SJCRH30 (cell line): ENCODE measurements around the gene C1orf174. TPM values are rescaled to one million over a fixed set of nuclear protein-coding genes. Genes with fewer than 3 reads are reported as not detected.
A peak's percentile ranks its signal among the peaks of the same experiment; 100 is the strongest.

ENCODE experiments used
- DNase-seq, 2 experiments: peaks; one replicate each; pipeline ENCODE4 v3.0.0-alpha.2; 2015 to 2020
- H3K27ac ChIP-seq: fragments of 250-450 bp; sonication (Bioruptor Pico); 2 replicates; pipeline ENCODE4 v1.5.1; 2020; ENCODE audit warnings: mild to moderate bottlenecking, moderate library complexity
- H3K27me3 ChIP-seq: fragments of 250-450 bp; sonication (Bioruptor Pico); 2 replicates; pipeline ENCODE4 v1.5.1; 2020; ENCODE audit warnings: mild to moderate bottlenecking, moderate library complexity
- H3K36me3 ChIP-seq: fragments of 250-450 bp; sonication (Bioruptor Pico); 2 replicates; pipeline ENCODE4 v1.5.1; 2020; ENCODE audit warnings: mild to moderate bottlenecking, moderate library complexity
- H3K4me1 ChIP-seq: fragments of 250-450 bp; sonication (Bioruptor Pico); 2 replicates; pipeline ENCODE4 v1.5.1; 2020; ENCODE audit warnings: mild to moderate bottlenecking, moderate library complexity
- H3K4me3 ChIP-seq: fragments of 250-450 bp; sonication (Bioruptor Pico); 2 replicates; pipeline ENCODE4 v1.5.1; 2020; ENCODE audit warnings: mild to moderate bottlenecking, moderate library complexity
- H3K9me3 ChIP-seq: fragments of 250-450 bp; sonication (Bioruptor Pico); replicated peaks from 2 replicates; pipeline ENCODE4 v1.5.1; 2020; ENCODE audit warnings: mild to moderate bottlenecking, moderate library complexity
- total RNA-seq: library from RNA; depleted of rRNA; stranded (reverse); fragments of >200 nt; shearing (Covaris generic); gene quantifications from 2 replicates; pipeline ENCODE4 v1.2.3, GENCODE V29; 2014; rRNA removed

C1orf174 gene
- total RNA-seq: 55.0 and 59.2 TPM in 2 replicates

GRCh38 chr1:3900150-3900968 is at the start of gene C1orf174:
Gene C1orf174 (minus strand): TSS chr1:3900272. CDS start chr1:3900186, 86 bp downstream.
- peak within 1 kb of the TSS; percentile 79 for H3K4me3 ChIP-seq
- peaks cover 8% of the 10 kb centered on the region; the same call in 1 of the 2 replicates for H3K9me3 ChIP-seq
- peak; percentile 98 to 100 for DNase-seq
- peak within 1 kb of the TSS; percentile 96 for H3K27ac ChIP-seq
- H3K36me3 ChIP-seq: peaks cover 17% of the 10 kb centered on the region; the same call in 1 of the 2 replicates
- H3K27me3 ChIP-seq: no peaks in the 10 kb centered on the region
- peaks cover 25% of the 10 kb centered on the region for H3K4me1 ChIP-seq

GRCh38 chr1:3948344-3948743 is 48.3 kb upstream of the C1orf174 start:
- H3K36me3 ChIP-seq: no peaks in the 10 kb centered on the region
- H3K9me3 ChIP-seq: peaks cover 5% of the 10 kb centered on the region; the same call in 1 of the 2 replicates
- no peak overlapping the region for H3K27ac ChIP-seq
- no peak overlapping the region for H3K4me3 ChIP-seq
- peak; percentile 84 to 88 for DNase-seq
- no peaks in the 10 kb centered on the region for H3K27me3 ChIP-seq
- H3K4me1 ChIP-seq: peaks cover 40% of the 10 kb centered on the region

DNA sequence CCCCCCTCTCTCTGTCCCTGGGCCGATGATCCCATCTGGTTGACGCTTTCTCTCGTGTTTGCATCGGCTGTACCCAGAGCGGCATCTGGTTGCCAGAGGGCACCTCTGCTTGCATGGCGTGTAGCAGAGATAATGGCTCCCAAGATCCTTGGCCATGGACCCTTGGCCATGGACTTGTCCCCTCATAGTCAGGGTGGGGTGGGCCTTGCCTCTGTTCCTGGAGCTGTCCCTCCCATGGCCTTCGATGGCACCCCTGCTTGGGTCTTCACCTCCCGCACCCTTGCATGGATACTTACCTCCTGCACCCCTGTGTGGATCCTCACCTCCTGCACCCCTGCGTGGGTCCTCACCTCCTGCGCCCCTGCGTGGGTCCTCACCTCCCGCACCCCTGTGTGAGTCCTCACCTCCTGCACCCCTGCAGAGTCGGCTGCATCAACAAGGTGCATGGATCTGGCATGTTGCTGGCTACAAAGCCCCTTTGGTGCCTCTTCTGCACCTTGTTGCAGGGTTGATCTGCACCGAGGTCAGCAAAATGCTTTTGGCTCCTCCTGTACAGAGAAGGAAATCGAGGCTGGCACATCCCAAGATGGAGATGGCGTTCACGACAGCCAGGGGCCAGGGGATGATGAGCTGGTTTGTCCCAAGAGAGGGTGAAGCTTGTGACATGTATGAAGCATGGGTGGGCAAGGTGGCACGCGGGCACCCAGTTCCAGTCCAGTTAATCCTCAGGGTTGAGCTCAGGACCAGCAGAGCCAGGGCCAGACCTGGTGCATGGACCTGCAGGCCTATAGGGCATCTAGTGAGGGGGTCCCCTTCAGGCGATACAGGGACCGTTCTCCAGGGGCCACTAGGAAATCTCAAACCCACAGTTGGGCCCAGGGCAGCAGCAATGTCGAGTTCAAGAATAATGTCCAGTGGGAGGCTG is 46.1 kb upstream of the C1orf174 start:
- Histone ChIP-seq H3K27ac (no peak overlapping the region), H3K36me3 (no peaks in the 10 kb centered on the region), H3K4me3 (no peak overlapping the region), H3K4me1 (peaks cover 51% of the 10 kb centered on the region), H3K9me3 (peaks cover 5% of the 10 kb centered on the region; the same call in 1 of the 2 replicates), H3K27me3 (no peaks in the 10 kb centered on the region)
- DNase-seq: no peak

DNA sequence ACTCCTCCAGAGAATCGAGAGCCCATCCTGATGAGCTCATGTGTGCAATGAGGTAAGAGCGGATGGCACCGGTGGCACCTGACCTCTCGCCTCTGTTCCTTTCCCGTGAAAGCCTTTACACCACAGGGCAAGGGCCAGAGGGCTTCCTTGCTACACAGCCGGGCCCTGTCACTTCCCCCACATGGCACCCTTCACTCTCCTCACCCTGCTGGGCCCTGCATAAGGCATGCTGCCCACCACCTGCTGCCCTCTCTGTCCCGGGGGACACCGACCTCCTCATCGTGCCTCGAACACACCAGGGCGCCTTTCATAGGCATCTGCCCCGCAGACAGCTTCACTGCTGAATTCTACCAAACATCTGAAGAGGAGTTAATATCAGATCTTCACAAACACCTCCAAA is 45.1 kb upstream of the C1orf174 start:
- no peaks in the 10 kb centered on the region for H3K27me3 ChIP-seq
- DNase-seq: no peak
- H3K4me1 ChIP-seq: peaks cover 51% of the 10 kb centered on the region
- no peak overlapping the region for H3K4me3 ChIP-seq
- no peaks in the 10 kb centered on the region for H3K36me3 ChIP-seq
- H3K9me3 ChIP-seq: peaks cover 5% of the 10 kb centered on the region; the same call in 1 of the 2 replicates
- peak overlapping the region; percentile 84 for H3K27ac ChIP-seq

GRCh38 chr1:3944578-3945125 is 44.6 kb upstream of the C1orf174 start:
- H3K27ac ChIP-seq: peak overlapping the region; percentile 84
- H3K9me3 ChIP-seq: peaks cover 5% of the 10 kb centered on the region; the same call in 1 of the 2 replicates
- no peaks in the 10 kb centered on the region for H3K27me3 ChIP-seq
- peak overlapping the region; percentile 35 for H3K4me3 ChIP-seq
- no peaks in the 10 kb centered on the region for H3K36me3 ChIP-seq
- H3K4me1 ChIP-seq: peaks cover 51% of the 10 kb centered on the region
- no peak for DNase-seq

DNA sequence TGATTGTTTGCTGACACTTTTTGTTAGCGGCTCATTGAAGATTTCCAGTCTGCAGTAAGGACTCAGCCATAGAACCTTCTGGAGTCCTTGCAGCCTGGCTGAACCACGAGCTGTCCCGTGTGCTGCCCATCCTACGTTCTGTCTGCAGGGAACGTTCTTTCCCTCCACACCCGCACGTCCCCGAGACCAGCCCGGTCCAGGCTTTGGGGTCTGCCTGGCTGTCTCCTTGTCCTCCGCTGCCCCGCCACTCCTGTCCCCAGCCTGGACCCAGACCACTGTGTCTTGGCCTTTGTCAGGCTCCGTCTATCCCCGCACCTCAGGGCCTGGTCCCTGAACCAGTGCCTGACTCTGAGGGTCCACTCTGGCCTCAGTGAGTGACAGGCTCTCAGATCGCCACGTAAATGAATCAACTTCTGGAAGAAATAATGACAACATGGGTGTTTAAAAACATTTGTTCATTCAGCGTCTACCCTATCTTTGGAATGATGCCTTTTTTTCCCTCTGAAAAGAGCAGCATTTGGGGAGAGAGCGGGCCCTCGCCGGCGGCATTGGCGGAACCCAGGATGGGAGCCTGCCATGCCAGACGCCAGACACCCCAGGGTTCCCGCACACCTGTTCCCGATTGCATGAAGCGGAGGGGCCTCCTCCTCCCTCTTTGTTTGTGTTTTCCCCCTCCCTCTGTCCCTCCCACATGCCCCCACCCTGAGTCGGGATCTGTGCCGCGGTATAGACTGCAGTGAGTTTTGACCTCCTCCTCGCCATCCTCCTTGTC is 43.9 kb upstream of the C1orf174 start:
- no peaks in the 10 kb centered on the region for H3K36me3 ChIP-seq
- no peaks in the 10 kb centered on the region for H3K27me3 ChIP-seq
- H3K4me1 ChIP-seq: peaks cover 48% of the 10 kb centered on the region
- no peaks in the 10 kb centered on the region for H3K9me3 ChIP-seq
- peak overlapping the region; percentile 35 for H3K4me3 ChIP-seq
- DNase-seq: peak; percentile 77 to 83
- H3K27ac ChIP-seq: peak overlapping the region; percentile 84

GRCh38 chr1:3943123-3943431 is 43.0 kb upstream of the C1orf174 start:
- Histone ChIP-seq H3K27me3 (no peaks in the 10 kb centered on the region), H3K4me3 (no peak overlapping the region), H3K4me1 (peaks cover 39% of the 10 kb centered on the region), H3K27ac (no peak overlapping the region), H3K36me3 (no peaks in the 10 kb centered on the region), H3K9me3 (no peaks in the 10 kb centered on the region)
- peak in 1 of 2 experiments; percentile 50 for DNase-seq

DNA sequence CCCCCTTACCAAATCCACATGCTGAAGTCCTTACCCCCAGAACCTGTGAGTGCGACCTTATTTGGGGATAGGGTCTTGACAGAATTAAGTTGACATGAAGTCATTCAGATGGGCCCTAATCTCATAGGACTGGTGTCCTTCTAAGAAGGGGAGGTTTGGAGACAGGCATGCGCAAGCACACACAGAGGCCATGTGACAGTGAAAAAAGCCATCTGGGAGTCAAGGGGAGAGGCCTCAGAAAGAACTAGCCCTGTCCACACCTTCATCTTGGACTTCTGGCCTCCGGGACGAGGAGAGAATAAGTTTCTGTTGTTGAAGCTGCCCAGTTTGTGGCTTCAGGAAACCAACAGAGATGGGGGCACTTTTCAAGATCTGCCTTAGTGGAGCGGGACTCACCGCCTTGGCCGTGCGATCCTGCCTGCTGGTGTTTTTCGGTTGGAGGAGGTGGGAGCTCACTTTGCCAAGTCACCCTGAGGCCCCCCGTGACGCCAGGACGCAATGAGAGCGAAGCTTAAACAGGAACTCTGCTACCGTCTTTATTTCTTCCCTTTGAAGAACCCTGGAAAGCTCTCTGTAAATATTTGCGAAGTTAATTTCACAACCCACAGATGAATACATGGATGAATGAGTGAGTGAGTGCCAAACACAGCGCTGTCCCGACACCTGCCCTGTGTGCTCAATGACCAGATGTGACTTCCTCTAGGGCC is 42.5 kb upstream of the C1orf174 start:
- H3K36me3 ChIP-seq: no peaks in the 10 kb centered on the region
- DNase-seq: no peak
- H3K27me3 ChIP-seq: no peaks in the 10 kb centered on the region
- H3K27ac ChIP-seq: no peak overlapping the region
- no peak overlapping the region for H3K4me3 ChIP-seq
- peaks cover 35% of the 10 kb centered on the region for H3K4me1 ChIP-seq
- no peaks in the 10 kb centered on the region for H3K9me3 ChIP-seq

DNA sequence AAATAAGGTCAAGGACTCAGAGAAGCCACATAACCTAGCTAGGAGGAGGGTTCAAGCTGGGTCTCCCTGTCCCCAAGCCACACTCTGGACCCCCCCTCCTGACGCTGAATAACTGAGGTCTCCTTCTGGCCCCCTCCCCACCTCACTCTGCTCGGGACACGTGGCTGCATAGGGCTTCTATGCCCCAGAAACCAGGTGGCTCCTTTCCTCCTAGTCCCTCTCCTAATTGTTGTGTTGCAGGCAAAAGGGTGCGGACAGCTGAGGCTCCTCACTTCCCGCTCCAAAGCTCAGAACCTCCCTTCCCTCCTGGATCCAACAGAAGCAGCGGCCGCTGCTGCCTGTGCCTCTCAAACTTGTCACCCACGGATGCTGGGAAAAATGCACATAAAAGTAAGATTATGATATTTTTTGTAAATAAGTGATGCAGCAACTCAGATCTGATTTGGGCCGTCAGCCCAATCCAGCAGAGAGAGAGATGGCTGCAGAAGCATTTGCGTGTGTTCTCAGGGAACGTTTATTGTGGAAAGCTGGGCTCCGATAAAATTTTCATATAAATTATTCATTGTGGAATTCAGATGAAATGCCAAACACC is 40.8 kb upstream of the C1orf174 start:
- no peaks in the 10 kb centered on the region for H3K36me3 ChIP-seq
- no peak overlapping the region for H3K27ac ChIP-seq
- DNase-seq: no peak
- peaks cover 35% of the 10 kb centered on the region for H3K4me1 ChIP-seq
- H3K9me3 ChIP-seq: peaks cover 4% of the 10 kb centered on the region
- H3K27me3 ChIP-seq: no peaks in the 10 kb centered on the region
- no peak overlapping the region for H3K4me3 ChIP-seq

- Histone ChIP-seq H3K27ac (no peak overlapping the region), H3K36me3 (no peaks in the 10 kb centered on the region), H3K9me3 (peaks cover 4% of the 10 kb centered on the region), H3K4me1 (peaks cover 29% of the 10 kb centered on the region), H3K27me3 (no peaks in the 10 kb centered on the region), H3K4me3 (no peak overlapping the region)
- DNase-seq: no peak
Observed at GRCh38 chr1:3940081-3940753, 40.1 kb upstream of the C1orf174 start.

- Histone ChIP-seq H3K36me3 (no peaks in the 10 kb centered on the region), H3K4me1 (peaks cover 22% of the 10 kb centered on the region), H3K9me3 (peaks cover 4% of the 10 kb centered on the region), H3K27me3 (no peaks in the 10 kb centered on the region), H3K4me3 (no peak overlapping the region), H3K27ac (no peak overlapping the region)
- peak in 1 of 2 experiments; percentile 45 for DNase-seq
Observed at GRCh38 chr1:3939242-3940080, 39.4 kb upstream of the C1orf174 start.

DNA sequence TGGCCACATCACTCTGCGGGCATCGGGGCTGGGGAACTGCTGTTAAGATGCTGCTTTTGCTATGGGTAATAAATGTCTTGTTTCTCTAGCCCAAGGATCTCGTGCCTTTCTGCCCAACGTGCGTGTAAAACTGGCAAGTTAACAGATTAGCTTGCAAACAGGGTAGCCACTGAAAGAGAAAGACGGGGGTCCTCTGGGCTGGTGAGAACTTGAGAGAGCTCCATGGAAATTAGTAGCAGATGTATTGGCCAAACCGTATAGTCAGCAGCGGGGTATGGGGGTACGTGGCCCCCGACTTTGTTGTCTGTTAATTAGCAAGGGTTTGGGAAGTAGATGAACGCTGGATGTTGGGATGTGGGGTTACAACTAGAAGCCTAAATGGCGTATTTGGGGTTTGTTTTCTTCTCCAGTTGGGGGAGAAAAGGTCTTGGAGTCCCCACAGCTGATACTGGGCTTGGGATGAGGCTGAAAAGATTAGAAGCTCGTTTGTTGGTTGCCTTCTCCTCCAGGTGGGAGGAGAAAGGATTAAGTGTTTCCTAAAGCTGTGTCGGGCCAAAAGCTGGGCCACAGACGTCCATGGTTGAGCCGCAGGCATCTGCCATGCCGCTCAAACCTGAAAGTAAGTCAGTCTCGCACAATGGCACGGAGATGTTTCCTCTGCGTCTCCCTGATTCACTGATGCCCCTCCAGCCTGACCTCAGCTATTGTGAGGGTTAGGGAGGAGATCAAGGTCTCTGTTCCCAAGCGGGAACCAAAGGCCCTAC is 32.3 kb upstream of the C1orf174 start:
- DNase-seq: no peak
- no peak overlapping the region for H3K27ac ChIP-seq
- peaks cover 4% of the 10 kb centered on the region for H3K9me3 ChIP-seq
- no peaks in the 10 kb centered on the region for H3K36me3 ChIP-seq
- no peak overlapping the region for H3K4me3 ChIP-seq
- H3K27me3 ChIP-seq: 0 out of 2 replicates have a peak, but pooled peaks cover 2% of the 10 kb centered on the region
- H3K4me1 ChIP-seq: peaks cover 4% of the 10 kb centered on the region; the same call in 1 of the 2 replicates
